Activated CD4-positive, CD25-positive, alpha-beta regulatory T cell treated with anti-CD3 and anti-CD28 coated beads, Interleukin-2, amount 50 U/mL, for 16 hours (primary cell): Measurements from ENCODE around the gene TSPAN31.
"Not testable (repeated sequence)": the region's sequence is repeated elsewhere in the genome, so short reads cannot be mapped to it uniquely, and the experiment has no call there.

ENCODE experiments used
- DNase-seq: peaks from one replicate; pipeline ENCODE4 v3.0.0-alpha.2; 2020; ENCODE audit warnings: low read depth, low spot score

TSPAN31 gene

GRCh38 chr12:57766464-57767304, 21.8 kb downstream of the TSPAN31 start, which contains the start of gene CYP27B1:
TSS of gene CYP27B1 (minus strand) at chr12:57767078. CDS start at chr12:57767041, 37 bp downstream.
- DNase-seq = no peak

- DNase-seq = no peak
Measured at GRCh38 chr12:57767305-57767698, 22.5 kb downstream of the TSPAN31 start.

- no peak for DNase-seq
Measured at GRCh38 chr12:57767876-57768275, 23.0 kb downstream of the TSPAN31 start.

GRCh38 chr12:57769594-57769993, 24.8 kb downstream of the TSPAN31 start:
- no peak for DNase-seq

GRCh38 chr12:57770734-57771133, 25.9 kb downstream of the TSPAN31 start:
- DNase-seq = no peak

- peak; percentile 62 for DNase-seq
Measured at GRCh38 chr12:57771236-57771872, 26.5 kb downstream of the TSPAN31 start.

- DNase-seq = peak; percentile 87
Measured at GRCh38 chr12:57771873-57772428, 27.1 kb downstream of the TSPAN31 start, which contains the start of gene METTL1. TSS of gene METTL1 (minus strand) at chr12:57772105. CDS start at chr12:57772083, 22 bp downstream.

GRCh38 chr12:57772429-57773322, 27.8 kb downstream of the TSPAN31 start, which contains the start of gene EEF1AKMT3:
TSS of gene EEF1AKMT3 (plus strand) at chr12:57772614. CDS start at chr12:57772725, 111 bp downstream.
- no peak for DNase-seq

GRCh38 chr12:57774634-57775033, 29.8 kb downstream of the TSPAN31 start:
- not testable (repeated sequence) for DNase-seq

GRCh38 chr12:57775044-57775443, 30.2 kb downstream of the TSPAN31 start:
- DNase-seq = no peak

GRCh38 chr12:57775563-57776246, 30.9 kb downstream of the TSPAN31 start:
- DNase-seq = no peak

GRCh38 chr12:57776247-57776587, 31.4 kb downstream of the TSPAN31 start:
- DNase-seq = no peak

- no peak for DNase-seq
Measured at GRCh38 chr12:57777367-57777766, 32.5 kb downstream of the TSPAN31 start.

GRCh38 chr12:57777911-57778310, 33.1 kb downstream of the TSPAN31 start:
- no peak for DNase-seq

GRCh38 chr12:57779736-57780135, 34.9 kb downstream of the TSPAN31 start:
- no peak for DNase-seq

GRCh38 chr12:57780284-57780897, 35.6 kb downstream of the TSPAN31 start:
- no peak for DNase-seq

GRCh38 chr12:57781244-57781643, 36.4 kb downstream of the TSPAN31 start:
- no peak for DNase-seq

GRCh38 chr12:57781801-57782200, 37.0 kb downstream of the TSPAN31 start:
- no peak for DNase-seq

- DNase-seq = no peak
Measured at GRCh38 chr12:57782243-57782607, 37.4 kb downstream of the TSPAN31 start.
